HG03159 (cell line): ENCODE measurements around the gene STOX2.

Source experiments
- ATAC-seq: cut with Tn5 transposase; IDR thresholded peaks from one replicate; pipeline ENCODE4 v1.9.1; 2021; ENCODE audit warnings: mild to moderate bottlenecking, moderate library complexity; ENCODE audit not compliant: unreplicated experiment

Gene STOX2

GRCh38 chr4:184066584-184067300 lies 161.6 kb downstream of the STOX2 start:
- no peak for ATAC-seq

GRCh38 chr4:184067931-184068554 lies 162.9 kb downstream of the STOX2 start:
- no peak for ATAC-seq
